Endothelial cell (in vitro differentiated cells): ENCODE data around the gene FTL. TPM values are rescaled to one million over a fixed set of nuclear protein-coding genes. Genes with fewer than 3 reads are reported as not detected.

Experiments
- DNase-seq: peaks from one replicate; pipeline ENCODE4 v3.0.0; 2021; ENCODE audit warnings: low spot score
- H3K27ac Mint-ChIP-seq: one replicate; pipeline ENCODE4 v1.8.0; 2021; ENCODE audit warnings: mixed read lengths, inconsistent platforms; ENCODE audit not compliant: unreplicated experiment
- H3K27me3 Mint-ChIP-seq: one replicate; pipeline ENCODE4 v1.8.0; 2021; ENCODE audit warnings: mild to moderate bottlenecking, moderate library complexity, mixed read lengths, inconsistent platforms; ENCODE audit not compliant: unreplicated experiment
- H3K36me3 Mint-ChIP-seq: one replicate; pipeline ENCODE4 v1.8.0; 2021; ENCODE audit warnings: mild to moderate bottlenecking, low read depth, mixed read lengths, inconsistent platforms; ENCODE audit not compliant: unreplicated experiment
- H3K4me1 Mint-ChIP-seq: one replicate; pipeline ENCODE4 v1.8.0; 2021; ENCODE audit warnings: mild to moderate bottlenecking, mixed read lengths, inconsistent platforms; ENCODE audit not compliant: unreplicated experiment
- H3K4me3 Mint-ChIP-seq: one replicate; pipeline ENCODE4 v1.8.0; 2021; ENCODE audit warnings: mild to moderate bottlenecking, mixed read lengths, inconsistent platforms; ENCODE audit not compliant: unreplicated experiment
- H3K9me3 Mint-ChIP-seq: one replicate; pipeline ENCODE4 v1.8.0; 2021; ENCODE audit warnings: mixed read lengths, inconsistent platforms; ENCODE audit not compliant: unreplicated experiment
- CTCF ChIP-seq: fragments of 200-600 bp; sonication (generic); IDR thresholded peaks from one replicate; pipeline ENCODE4 v1.5.0; 2021; ENCODE audit warnings: antibody characterized with exemption; ENCODE audit not compliant: unreplicated experiment
- total RNA-seq: library from RNA; stranded (reverse); fragmentation: NEBNext Ultra II Directional; extraction: Animal tissue kit (Norgen Biotek cat#: 25700); gene quantifications from one replicate; pipeline ENCODE4 v1.2.1, GENCODE V29; 2021; ENCODE audit not compliant: unreplicated experiment

Gene FTL
- total RNA-seq, 1 donor from 2014 or later: 1,109 TPM

- peaks cover 10% of the 10 kb centered on the region for H3K27me3 Mint-ChIP-seq
- H3K4me1 Mint-ChIP-seq: peaks cover 33% of the 10 kb centered on the region
- no peak overlapping the region for H3K27ac Mint-ChIP-seq
- no peak for TF ChIP-seq CTCF
- no peak for DNase-seq
- peaks cover 26% of the 10 kb centered on the region for H3K36me3 Mint-ChIP-seq
- H3K9me3 Mint-ChIP-seq: no peaks in the 10 kb centered on the region
- H3K4me3 Mint-ChIP-seq: peak overlapping the region; percentile 72
Measured at GRCh38 chr19:48958006-48958405, 7.1 kb upstream of the FTL start.

GRCh38 chr19:48959341-48960239 lies 5.5 kb upstream of the FTL start:
- H3K9me3 Mint-ChIP-seq: no peaks in the 10 kb centered on the region
- DNase-seq: no peak
- no peak overlapping the region for H3K4me3 Mint-ChIP-seq
- peaks cover 26% of the 10 kb centered on the region for H3K36me3 Mint-ChIP-seq
- H3K27ac Mint-ChIP-seq: no peak overlapping the region
- H3K27me3 Mint-ChIP-seq: peaks cover 16% of the 10 kb centered on the region
- peaks cover 44% of the 10 kb centered on the region for H3K4me1 Mint-ChIP-seq
- no peak for TF ChIP-seq CTCF

- Mint-ChIP-seq H3K27me3 (peaks cover 20% of the 10 kb centered on the region), H3K27ac (peak overlapping the region; percentile 77), H3K36me3 (peaks cover 28% of the 10 kb centered on the region), H3K4me1 (peaks cover 52% of the 10 kb centered on the region), H3K4me3 (no peak overlapping the region), H3K9me3 (no peaks in the 10 kb centered on the region)
- TF ChIP-seq CTCF: no peak
- DNase-seq: no peak
Measured at GRCh38 chr19:48961051-48961649, 4.0 kb upstream of the FTL start.

- H3K4me3 Mint-ChIP-seq: peak overlapping the region; percentile 56
- DNase-seq: no peak
- peaks cover 30% of the 10 kb centered on the region for H3K36me3 Mint-ChIP-seq
- peaks cover 21% of the 10 kb centered on the region for H3K27me3 Mint-ChIP-seq
- H3K4me1 Mint-ChIP-seq: peaks cover 54% of the 10 kb centered on the region
- peak overlapping the region; percentile 64 for H3K27ac Mint-ChIP-seq
- H3K9me3 Mint-ChIP-seq: no peaks in the 10 kb centered on the region
- no peak for TF ChIP-seq CTCF
Measured at GRCh38 chr19:48961673-48962028, 3.5 kb upstream of the FTL start.
